ENCODE results near the gene LSAMP. TPM values are rescaled to one million over a fixed set of nuclear protein-coding genes. Genes with fewer than 3 reads are reported as not detected.
A peak's percentile ranks its signal among the peaks of the same experiment; 100 is the strongest.

Gene LSAMP
- total and polyA plus RNA-seq, 7 donors: 0.23 to 47.1 (median 22.9) TPM

- intact Hi-C loops (cut with DNase I): no loop called here
- H3K27ac ChIP-seq: peak overlapping the region in 3 of 4 donors; percentile 50 to 71 (median 51)
- no peaks in the 10 kb centered on the region for H3K36me3 ChIP-seq
- WGBS, 2 donors: 61 to 81% methylated on average over 1 of the region's 1 CpG
- H3K4me3 ChIP-seq: no peak overlapping the region
- no peak for DNase-seq
- no peaks in the 10 kb centered on the region for H3K27me3 ChIP-seq
- H3K4me1 ChIP-seq: peaks cover 0 to 77% (median 53%) of the 10 kb centered on the region in 4 donors
- H3K9me3 ChIP-seq: no peaks in the 10 kb centered on the region
- TF ChIP-seq POLR2AphosphoS5 (IDR thresholded peaks at IDR 0.05) (no peak), CTCF (IDR thresholded peaks at IDR 0.05) (no peak), EP300 (IDR thresholded peaks at IDR 0.05) (no peak), POLR2A (IDR thresholded peaks at IDR 0.05) (no peak)
Observed at GRCh38 chr3:116301422-116301821, 143.9 kb downstream of the LSAMP start.

- TF ChIP-seq EP300 (IDR thresholded peaks at IDR 0.05): no peak
- no peak for TF ChIP-seq POLR2A (IDR thresholded peaks at IDR 0.05)
- TF ChIP-seq POLR2AphosphoS5 (IDR thresholded peaks at IDR 0.05): no peak
- no peak for TF ChIP-seq CTCF (IDR thresholded peaks at IDR 0.05)
- WGBS, 2 donors: 87% methylated on average over 5 of the region's 5 CpGs
Observed at GRCh38 chr3:116300226-116300625, 145.1 kb downstream of the LSAMP start.

DNA sequence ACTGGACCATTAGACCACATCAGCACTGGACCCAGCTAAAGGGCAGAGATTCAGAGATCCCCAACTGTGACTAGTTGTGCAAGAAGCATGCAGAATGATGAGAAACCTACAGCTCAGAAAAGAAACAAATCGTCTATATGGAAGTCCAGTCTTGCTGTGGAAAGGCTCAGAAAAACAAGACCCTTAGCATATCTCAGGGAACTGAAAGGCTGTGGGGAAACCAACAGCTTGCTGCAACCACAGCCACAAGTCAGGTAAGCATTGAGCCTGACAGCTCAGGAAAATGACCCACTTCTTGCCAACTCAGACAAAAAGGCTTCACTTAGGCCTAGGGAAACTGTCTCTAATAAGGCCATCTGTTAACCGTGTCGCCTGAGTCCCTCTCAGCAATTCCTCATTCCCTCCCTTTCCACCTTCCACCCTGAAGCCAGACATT is 145.6 kb downstream of the LSAMP start:
- 74 to 83% methylated on average over 3 of the region's 3 CpGs for WGBS, 2 donors
- Histone ChIP-seq H3K4me1 (peaks cover 0 to 59% (median 42%) of the 10 kb centered on the region in 4 donors), H3K4me3 (no peak overlapping the region), H3K27ac (peak overlapping the region in 3 of 4 donors; percentile 8 to 21 (median 16)), H3K9me3 (no peaks in the 10 kb centered on the region), H3K27me3 (no peaks in the 10 kb centered on the region), H3K36me3 (no peaks in the 10 kb centered on the region)
- intact Hi-C loops (cut with DNase I): no loop called here
- no peak for TF ChIP-seq CTCF (IDR thresholded peaks at IDR 0.05)
- TF ChIP-seq POLR2AphosphoS5 (IDR thresholded peaks at IDR 0.05): no peak
- no peak for TF ChIP-seq EP300 (IDR thresholded peaks at IDR 0.05)
- TF ChIP-seq POLR2A (IDR thresholded peaks at IDR 0.05): no peak
- no peak for DNase-seq

More at GRCh38 chr3:116300226-116300625, 145.1 kb downstream of the LSAMP start:
- intact Hi-C loops (cut with DNase I): no loop called here
- no peak for DNase-seq
- peaks cover 0 to 65% (median 47%) of the 10 kb centered on the region in 4 donors for H3K4me1 ChIP-seq
- no peaks in the 10 kb centered on the region for H3K27me3 ChIP-seq
- no peaks in the 10 kb centered on the region for H3K9me3 ChIP-seq
- no peaks in the 10 kb centered on the region for H3K36me3 ChIP-seq
- H3K27ac ChIP-seq: peak overlapping the region in 3 of 4 donors; percentile 8 to 21 (median 16)
- H3K4me3 ChIP-seq: no peak overlapping the region

GRCh38 chr3:116298151-116298550 is 147.1 kb downstream of the LSAMP start:
- intact Hi-C loops (cut with DNase I): no loop called here
- Histone ChIP-seq H3K9me3 (no peaks in the 10 kb centered on the region), H3K4me3 (no peak overlapping the region), H3K27ac (no peak overlapping the region), H3K36me3 (no peaks in the 10 kb centered on the region), H3K27me3 (no peaks in the 10 kb centered on the region), H3K4me1 (peaks cover 0 to 54% (median 40%) of the 10 kb centered on the region in 4 donors)
- 61 to 64% methylated on average over 1 of the region's 1 CpG for WGBS, 2 donors
- no peak for TF ChIP-seq EP300 (IDR thresholded peaks at IDR 0.05)
- no peak for TF ChIP-seq CTCF (IDR thresholded peaks at IDR 0.05)
- TF ChIP-seq POLR2A (IDR thresholded peaks at IDR 0.05): no peak
- TF ChIP-seq POLR2AphosphoS5 (IDR thresholded peaks at IDR 0.05): no peak
- no peak for DNase-seq

DNA sequence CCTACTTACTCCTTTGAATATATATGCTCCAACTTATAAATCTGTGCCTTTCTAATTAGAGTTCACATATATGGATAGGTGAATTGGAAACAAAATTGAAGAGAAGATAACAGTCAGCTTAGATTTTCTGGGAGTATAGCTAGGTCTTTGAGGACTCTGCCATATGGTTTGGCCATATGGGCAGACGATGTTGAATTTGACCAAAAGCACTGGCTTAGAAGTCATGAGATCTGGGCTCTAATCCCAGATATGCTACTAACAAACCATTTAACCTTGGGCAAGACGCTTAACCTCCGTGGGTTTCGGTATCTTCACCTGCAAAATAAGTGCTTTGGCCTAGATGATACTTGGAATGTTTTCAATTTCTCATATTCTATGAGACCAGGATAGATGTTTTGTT is 154.1 kb downstream of the LSAMP start:
- intact Hi-C loops (cut with DNase I): no loop called here
- no peak for DNase-seq
- no peak for TF ChIP-seq CTCF (IDR thresholded peaks at IDR 0.05)
- TF ChIP-seq POLR2A (IDR thresholded peaks at IDR 0.05): no peak
- no peak for TF ChIP-seq POLR2AphosphoS5 (IDR thresholded peaks at IDR 0.05)
- TF ChIP-seq EP300 (IDR thresholded peaks at IDR 0.05): no peak
- WGBS, 2 donors: 90 to 93% methylated on average over 4 of the region's 4 CpGs
- H3K27ac ChIP-seq: no peak overlapping the region
- H3K9me3 ChIP-seq: no peaks in the 10 kb centered on the region
- H3K36me3 ChIP-seq: no peaks in the 10 kb centered on the region
- no peaks in the 10 kb centered on the region for H3K27me3 ChIP-seq
- peaks cover 0 to 23% (median 20%) of the 10 kb centered on the region in 4 donors for H3K4me1 ChIP-seq
- H3K4me3 ChIP-seq: no peak overlapping the region

Data from sigmoid colon (tissue), 7 donors.